ENCODE measurements around the gene LY6G5C.

Gene LY6G5C

GRCh38 chr6:31642798-31643570 is 37.9 kb downstream of the LY6G5C start:
- H3K4me3 ChIP-seq (ENCODE audit: low read length): no peak overlapping the region
- TF ChIP-seq, protein P1, sequence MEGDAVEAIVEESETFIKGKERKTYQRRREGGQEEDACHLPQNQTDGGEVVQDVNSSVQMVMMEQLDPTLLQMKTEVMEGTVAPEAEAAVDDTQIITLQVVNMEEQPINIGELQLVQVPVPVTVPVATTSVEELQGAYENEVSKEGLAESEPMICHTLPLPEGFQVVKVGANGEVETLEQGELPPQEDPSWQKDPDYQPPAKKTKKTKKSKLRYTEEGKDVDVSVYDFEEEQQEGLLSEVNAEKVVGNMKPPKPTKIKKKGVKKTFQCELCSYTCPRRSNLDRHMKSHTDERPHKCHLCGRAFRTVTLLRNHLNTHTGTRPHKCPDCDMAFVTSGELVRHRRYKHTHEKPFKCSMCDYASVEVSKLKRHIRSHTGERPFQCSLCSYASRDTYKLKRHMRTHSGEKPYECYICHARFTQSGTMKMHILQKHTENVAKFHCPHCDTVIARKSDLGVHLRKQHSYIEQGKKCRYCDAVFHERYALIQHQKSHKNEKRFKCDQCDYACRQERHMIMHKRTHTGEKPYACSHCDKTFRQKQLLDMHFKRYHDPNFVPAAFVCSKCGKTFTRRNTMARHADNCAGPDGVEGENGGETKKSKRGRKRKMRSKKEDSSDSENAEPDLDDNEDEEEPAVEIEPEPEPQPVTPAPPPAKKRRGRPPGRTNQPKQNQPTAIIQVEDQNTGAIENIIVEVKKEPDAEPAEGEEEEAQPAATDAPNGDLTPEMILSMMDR (conservative IDR thresholded peaks at IDR 0.05; ENCODE audit: low read length): no peak
- no peak for DNase-seq (ENCODE audit: low read depth)

- H3K4me3 ChIP-seq (ENCODE audit: low read length): no peak overlapping the region
- no peak for DNase-seq (ENCODE audit: low read depth)
- TF ChIP-seq, protein P1 (conservative IDR thresholded peaks at IDR 0.05; ENCODE audit: low read length): no peak
These were observed 39.5 kb downstream of the LY6G5C start for GRCh38 chr6:31641370-31641769.

GRCh38 chr6:31640612-31641011 is 40.3 kb downstream of the LY6G5C start:
- TF ChIP-seq, protein P1 (conservative IDR thresholded peaks at IDR 0.05; ENCODE audit: low read length): no peak
- no peak overlapping the region for H3K4me3 ChIP-seq (ENCODE audit: low read length)
- DNase-seq (ENCODE audit: low read depth): no peak

- TF ChIP-seq, protein P1 (conservative IDR thresholded peaks at IDR 0.05; ENCODE audit: low read length): no peak
- peak; percentile 69 for DNase-seq (ENCODE audit: low read depth)
These were observed 41.4 kb downstream of the LY6G5C start for GRCh38 chr6:31639449-31639861.

DNA sequence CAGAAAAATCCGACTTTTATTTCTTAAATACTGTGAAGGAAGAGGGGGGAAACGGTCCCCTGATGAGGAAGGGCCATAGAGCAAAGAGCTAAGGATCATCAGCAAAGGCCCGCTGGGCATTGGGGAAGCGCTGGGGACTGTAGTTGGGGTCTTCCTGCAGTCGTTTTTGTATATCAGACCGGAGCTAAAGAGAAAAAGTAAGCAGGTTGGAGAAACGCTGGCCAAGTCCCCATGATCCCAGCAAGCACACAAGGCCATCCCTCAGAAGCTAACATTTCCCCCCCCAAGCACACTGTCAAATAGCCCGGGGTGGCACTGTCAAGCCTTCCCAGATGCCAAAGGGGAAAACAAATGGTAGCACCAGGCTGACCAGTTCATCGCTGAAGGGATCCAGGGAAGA is 41.8 kb downstream of the LY6G5C start:
- TF ChIP-seq, protein P1 (conservative IDR thresholded peaks at IDR 0.05; ENCODE audit: low read length): no peak
- no peak overlapping the region for H3K4me3 ChIP-seq (ENCODE audit: low read length)
- no peak for DNase-seq (ENCODE audit: low read depth)

More at GRCh38 chr6:31639449-31639861, 41.4 kb downstream of the LY6G5C start:
- H3K4me3 ChIP-seq (ENCODE audit: low read length): no peak overlapping the region

- TF ChIP-seq, protein P1 (conservative IDR thresholded peaks at IDR 0.05; ENCODE audit: low read length): no peak
- no peak overlapping the region for H3K4me3 ChIP-seq (ENCODE audit: low read length)
- DNase-seq (ENCODE audit: low read depth): no peak
These were observed 43.9 kb downstream of the LY6G5C start for GRCh38 chr6:31636698-31637596.
